Kidney (tissue), 14 donors: ENCODE results near the gene OR9K2. TPM values are rescaled to one million over a fixed set of nuclear protein-coding genes. Genes with fewer than 3 reads are reported as not detected.
A peak's percentile ranks its signal among the peaks of the same experiment; 100 is the strongest.
"Not testable (repeated sequence)": the region's sequence is repeated elsewhere in the genome, so short reads cannot be mapped to it uniquely, and the experiment has no call there.

ENCODE experiments used
- DNase-seq, 5 donors: peaks; one replicate each; pipeline ENCODE4 v3.0.0-alpha.2; 2013 to 2020
- FAIRE-seq: peaks from 2 replicates; lab custom pipeline; 2012; peaks lifted over from hg19 to GRCh38; lab: Jason Lieb, UNC
- H3K27ac ChIP-seq, 2 donors: one replicate each; pipeline ENCODE4 v1.7.0; 2013; ENCODE audit warnings: low read depth in 2 of 2, low read length in 2 of 2, inconsistent platforms in 1 of 2
- H3K27me3 ChIP-seq: one replicate; pipeline ENCODE4 v1.7.1; 2013; ENCODE audit warnings: low read length, inconsistent platforms; ENCODE audit not compliant: control insufficient read depth, insufficient read depth
- H3K36me3 ChIP-seq, 3 donors: one replicate each; pipeline versions ENCODE4 v1.7.0 to v1.7.1; 2013; ENCODE audit warnings: low read length in 3 of 3, control low read depth in 1 of 3, inconsistent platforms in 1 of 3; ENCODE audit not compliant: insufficient read depth in 3 of 3, control insufficient read depth in 2 of 3
- H3K4me1 ChIP-seq, 3 donors: one replicate each; pipeline versions ENCODE4 v1.7.0 to v1.7.1; 2013; ENCODE audit warnings: low read length in 3 of 3, inconsistent platforms in 1 of 3, low read depth in 1 of 3; ENCODE audit not compliant: control insufficient read depth in 2 of 3, insufficient read depth in 2 of 3
- H3K4me3 ChIP-seq, 3 donors: one replicate each; pipeline versions ENCODE4 v1.7.0 to v1.8.1; 2013; ENCODE audit warnings: low read length in 3 of 3, control low read depth in 1 of 3, inconsistent platforms in 1 of 3
- H3K9ac ChIP-seq, 3 donors: one replicate each; pipeline versions ENCODE4 v1.7.0 to v1.7.1; 2013; ENCODE audit warnings: low read length in 3 of 3, control low read depth in 1 of 3, inconsistent platforms in 1 of 3
- H3K9me3 ChIP-seq, 3 donors: one replicate each; pipeline versions ENCODE4 v1.7.0 to v1.7.1; 2013; ENCODE audit warnings: low read length in 3 of 3, control low read depth in 1 of 3, inconsistent platforms in 1 of 3; ENCODE audit not compliant: control insufficient read depth in 2 of 3, insufficient read depth in 1 of 3
- CTCF ChIP-seq: IDR thresholded peaks from 3 replicates; pipeline ENCODE4 v1.5.1; 2012; ENCODE audit warnings: mild to moderate bottlenecking, moderate library complexity, borderline replicate concordance; ENCODE audit not compliant: insufficient read depth; ENCODE audit errors: extremely low read depth
- intact Hi-C: fragments of 100-400 bp; cut with DNase I; formaldehyde crosslinking; loops from one replicate; pipeline ENCODE4 v1.11.1; 2022
- polyA plus RNA-seq: library from polyadenylated mRNA; stranded (reverse); fragments of 350-450 nt; fragmentation: Illumina TruSeq; extraction: RNeasy Lipid Tissue Mini Kit (QIAGEN cat#74804); gene quantifications from one replicate; pipeline ENCODE4 v1.2.3, GENCODE V29; 2014; ENCODE audit warnings: low read depth, low replicate concordance; ENCODE audit not compliant: insufficient read depth
- total RNA-seq: library from RNA; stranded (reverse); fragmentation: NEBNext Ultra II Directional; extraction: Animal tissue kit (Norgen Biotek cat#: 25700); gene quantifications from one replicate; pipeline ENCODE4 v1.2.1, GENCODE V29; 2021
- donor health status: control.
- donor health status: control.
- donor health status: control.
- donor health status: control.
- donor health status: control.
- donor health status: DM: yes; HTN: yes; CAD: no.
- donor health status: Normal renal cell carcinoma (clear cell type).

The OR9K2 gene
- total and polyA plus RNA-seq, 2 donors from 2014 or later: not detected

GRCh38 chr12:55116152-55116551, 10.1 kb upstream of the OR9K2 start:
- Histone ChIP-seq H3K27me3 (no peaks in the 10 kb centered on the region), H3K9me3 (no peaks in the 10 kb centered on the region), H3K4me3 (no peak overlapping the region), H3K4me1 (no peaks in the 10 kb centered on the region), H3K27ac (no peak overlapping the region), H3K36me3 (no peaks in the 10 kb centered on the region), H3K9ac (no peak overlapping the region)
- FAIRE-seq: no peak
- intact Hi-C loops: no loop called here
- no peak for DNase-seq
- TF ChIP-seq CTCF: no peak

GRCh38 chr12:55132816-55133215, 6.6 kb downstream of the OR9K2 start:
- no peak overlapping the region for H3K4me3 ChIP-seq
- no peak overlapping the region for H3K27ac ChIP-seq
- no peak for TF ChIP-seq CTCF
- intact Hi-C loops: no loop called here
- no peaks in the 10 kb centered on the region for H3K9me3 ChIP-seq
- FAIRE-seq (no peak), DNase-seq (no peak)
- H3K9ac ChIP-seq: no peak overlapping the region
- no peaks in the 10 kb centered on the region for H3K4me1 ChIP-seq
- no peaks in the 10 kb centered on the region for H3K36me3 ChIP-seq
- no peaks in the 10 kb centered on the region for H3K27me3 ChIP-seq

- Histone ChIP-seq H3K36me3 (no peaks in the 10 kb centered on the region), H3K9me3 (no peaks in the 10 kb centered on the region), H3K9ac (no peak overlapping the region), H3K27me3 (no peaks in the 10 kb centered on the region), H3K27ac (no peak overlapping the region), H3K4me3 (no peak overlapping the region), H3K4me1 (no peaks in the 10 kb centered on the region)
- FAIRE-seq (peak; percentile 63), DNase-seq (peak in 4 of 5 donors; percentile 37 to 83 (median 68))
- intact Hi-C loops: no loop called here
- TF ChIP-seq CTCF: peak; percentile 68
Observed at GRCh38 chr12:55142669-55143565, 16.7 kb downstream of the OR9K2 start.

GRCh38 chr12:55143566-55143870, 17.3 kb downstream of the OR9K2 start:
- Histone ChIP-seq H3K36me3 (no peaks in the 10 kb centered on the region), H3K27me3 (no peaks in the 10 kb centered on the region), H3K4me3 (no peak overlapping the region), H3K27ac (no peak overlapping the region), H3K9me3 (no peaks in the 10 kb centered on the region), H3K9ac (no peak overlapping the region), H3K4me1 (no peaks in the 10 kb centered on the region)
- FAIRE-seq (no peak), DNase-seq (no peak)
- intact Hi-C loops: no loop called here
- TF ChIP-seq CTCF: no peak

- H3K27me3 ChIP-seq, DNase-seq, H3K9ac ChIP-seq, FAIRE-seq, H3K4me1 ChIP-seq, intact Hi-C loops, H3K4me3 ChIP-seq, H3K27ac ChIP-seq, H3K9me3 ChIP-seq, H3K36me3 ChIP-seq: not testable (repeated sequence)
Observed at GRCh38 chr12:55167010-55167640, 40.9 kb downstream of the OR9K2 start.
